CD4-positive, alpha-beta T cell treated with Interleukin-17A for 4 hours (primary cell): Measurements from ENCODE around the gene NCLN.
"Not testable (repeated sequence)": the region's sequence is repeated elsewhere in the genome, so short reads cannot be mapped to it uniquely, and the experiment has no call there.

Experiments
- DNase-seq: peaks from one replicate; pipeline ENCODE4 v3.0.0-alpha.2; 2020; ENCODE audit warnings: mixed read lengths

The NCLN gene

DNA sequence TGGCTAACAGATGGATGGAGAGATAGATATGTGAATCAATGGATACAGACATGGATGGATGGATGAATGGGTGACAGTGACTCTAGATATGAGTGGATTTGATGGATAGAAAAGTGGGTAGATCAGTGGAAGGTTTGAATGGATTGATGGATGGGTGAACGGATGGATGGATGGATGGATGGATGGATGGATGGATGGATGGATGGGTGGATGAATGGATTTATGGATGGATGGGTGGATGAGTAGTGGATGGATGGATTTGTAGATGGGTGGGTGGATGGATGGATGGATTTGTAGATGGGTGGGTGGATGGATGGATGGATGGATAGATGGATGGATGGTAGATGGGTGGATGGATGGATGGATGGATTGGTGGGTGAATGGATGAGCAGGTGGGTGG, 45.6 kb downstream of the NCLN start:
- no peak for DNase-seq

DNA sequence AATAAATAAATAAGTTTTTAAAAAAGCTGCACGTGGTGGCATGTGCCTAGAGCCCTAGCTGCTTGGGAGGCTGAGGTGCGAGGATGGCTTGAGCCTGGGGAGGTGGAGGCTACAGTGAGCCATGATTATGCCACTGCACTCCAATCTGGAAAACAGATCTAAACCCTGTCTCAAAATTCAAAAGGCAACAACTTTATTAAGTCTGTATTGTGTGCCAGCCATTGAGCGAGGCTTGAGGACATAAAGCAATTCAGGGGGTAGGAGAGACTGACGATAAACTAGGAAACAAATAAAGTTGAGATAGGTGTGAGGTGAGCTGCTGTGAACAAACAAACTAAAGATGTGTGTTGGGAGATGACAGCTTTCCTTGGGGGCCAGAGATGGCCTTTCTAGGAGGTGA, 47.4 kb downstream of the NCLN start:
- no peak for DNase-seq

- no peak for DNase-seq
Observed at GRCh38 chr19:3233831-3234230, 48.1 kb downstream of the NCLN start.

DNA sequence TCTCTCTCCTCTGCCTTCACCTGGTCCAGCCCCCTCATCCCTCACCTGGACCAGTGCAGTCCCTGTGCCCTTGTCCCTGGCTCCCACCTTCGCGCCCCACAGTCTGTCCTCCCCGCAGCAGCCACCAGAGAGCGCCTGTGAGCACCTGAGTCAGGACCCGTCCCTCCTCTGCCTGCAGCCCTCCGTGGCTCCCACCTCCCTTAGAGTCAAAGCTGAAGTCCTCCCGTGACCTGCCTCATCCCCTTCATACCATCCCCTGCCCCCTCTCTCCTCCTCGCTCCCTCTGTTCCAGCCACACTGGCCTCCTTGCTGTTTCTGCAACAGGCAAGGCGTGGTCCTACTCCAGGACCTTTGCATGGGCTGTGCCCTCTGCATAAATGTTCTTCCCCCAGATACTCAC, 49.1 kb downstream of the NCLN start:
- no peak for DNase-seq

DNA sequence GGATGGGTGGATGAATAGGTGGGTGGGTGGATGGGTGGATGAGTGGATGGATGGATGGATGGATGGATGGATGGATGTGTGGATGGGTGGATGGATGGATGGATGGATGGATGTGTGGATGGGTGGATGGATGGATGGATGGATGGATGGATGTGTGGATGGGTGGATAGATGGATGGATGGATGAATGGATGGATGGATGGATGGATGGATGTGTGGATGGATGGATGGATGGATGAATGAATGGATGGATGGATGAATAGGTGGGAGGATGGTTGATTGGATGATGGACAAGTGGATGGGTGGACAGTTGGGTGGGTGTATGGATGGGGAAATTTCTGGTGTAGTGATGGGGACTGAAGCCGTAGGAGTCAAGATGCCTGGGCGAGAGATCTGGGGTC, 49.9 kb downstream of the NCLN start:
- DNase-seq: not testable (repeated sequence)

GRCh38 chr19:3236272-3236671, 50.5 kb downstream of the NCLN start:
- no peak for DNase-seq

DNA sequence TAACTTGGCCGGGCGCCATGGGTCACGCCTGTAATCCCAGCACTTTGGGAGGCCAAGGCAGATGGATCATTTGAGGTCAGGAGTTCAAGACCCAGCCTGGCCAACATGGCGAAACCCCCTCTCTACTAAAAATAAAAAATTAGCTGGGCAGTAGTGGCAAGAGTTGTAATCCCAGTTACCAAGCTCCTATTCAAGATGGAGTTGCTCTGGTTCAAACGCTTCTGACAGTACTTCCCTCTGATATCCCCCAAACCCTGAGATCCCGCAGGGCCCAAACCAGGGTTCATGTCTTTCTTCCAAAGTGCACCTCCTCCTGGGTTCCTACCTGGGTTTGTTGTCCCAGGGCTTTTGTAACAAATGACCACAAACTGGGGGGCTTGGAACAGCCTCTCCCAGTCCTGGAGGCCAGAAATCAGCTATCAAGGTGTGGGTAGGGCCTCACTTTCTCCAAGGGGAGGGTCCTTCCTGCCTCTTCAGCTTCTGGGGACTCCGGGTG, 52.4 kb downstream of the NCLN start:
- DNase-seq: no peak

DNA sequence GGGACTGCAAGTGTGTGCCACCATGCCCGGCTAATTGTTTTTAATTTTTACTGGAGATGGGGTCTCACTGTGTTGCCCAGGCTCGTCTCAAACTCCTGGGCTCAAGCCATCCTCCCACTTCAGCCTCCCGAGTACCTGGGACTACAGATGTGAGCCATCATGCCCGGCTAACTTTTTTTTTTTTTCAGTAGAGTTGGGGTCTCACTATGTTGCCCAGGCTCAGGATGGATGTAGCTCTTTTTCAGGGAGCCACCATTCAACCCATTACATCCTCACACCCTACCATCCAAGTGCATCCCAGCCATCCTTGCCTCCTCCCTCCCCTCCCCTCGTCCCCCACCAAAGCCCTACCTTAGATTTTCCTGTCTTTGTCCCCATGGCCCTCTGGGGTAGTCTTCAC, 53.6 kb downstream of the NCLN start:
- no peak for DNase-seq

- peak; percentile 62 for DNase-seq
Observed at GRCh38 chr19:3243819-3244700, 58.3 kb downstream of the NCLN start.

DNA sequence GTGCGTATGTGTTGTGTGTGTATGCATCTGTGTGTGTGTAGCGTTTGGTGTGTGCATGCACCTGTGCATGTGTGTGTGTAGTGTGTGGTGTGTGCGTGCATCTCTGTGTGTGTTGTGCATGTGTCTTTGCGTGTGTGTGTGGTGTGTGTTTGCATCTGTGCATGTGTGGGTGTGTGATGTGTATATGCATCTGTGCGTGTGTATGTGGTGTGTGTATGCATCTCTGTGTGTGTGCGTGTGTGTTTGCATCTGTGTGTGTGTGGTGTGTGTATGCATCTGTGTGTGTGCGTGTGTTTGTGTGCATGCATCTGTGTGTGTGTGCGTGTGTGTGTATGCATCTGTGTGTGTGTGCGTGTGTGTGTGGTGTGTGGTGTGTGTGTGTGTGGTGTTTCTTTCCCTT, 59.3 kb downstream of the NCLN start:
- DNase-seq: no peak

DNA sequence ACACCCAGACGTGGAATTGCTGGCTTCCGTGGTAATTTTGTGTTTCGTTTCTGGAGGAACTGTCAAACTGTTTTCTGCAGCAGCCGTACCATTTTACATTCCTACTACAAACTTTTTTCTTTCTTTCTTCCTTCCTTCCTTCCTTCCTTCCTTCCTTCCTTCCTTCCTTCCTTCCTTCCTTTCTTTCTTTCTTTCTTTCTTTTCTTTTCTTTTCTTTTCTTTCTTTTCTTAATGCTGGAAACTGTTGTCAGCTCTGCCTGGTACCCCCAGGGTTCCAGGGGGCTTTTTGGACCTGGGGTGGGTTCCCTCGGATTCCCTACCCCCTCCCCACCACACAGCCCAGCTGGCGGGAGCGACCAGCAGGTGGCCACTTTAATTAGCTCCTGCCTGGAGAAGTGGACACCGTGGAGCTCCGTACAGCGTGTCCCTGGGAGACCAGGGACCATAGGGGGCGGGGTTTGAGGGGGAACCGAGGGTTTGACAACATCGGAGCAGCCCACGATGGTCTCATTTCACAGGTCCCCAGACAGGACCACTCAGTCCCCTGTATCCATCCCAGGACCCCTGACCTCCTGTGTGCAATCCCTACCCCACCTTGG, 63.1 kb downstream of the NCLN start:
- no peak for DNase-seq

- no peak for DNase-seq
Observed at GRCh38 chr19:3249408-3249807, 63.7 kb downstream of the NCLN start.

GRCh38 chr19:3250675-3251074, 64.9 kb downstream of the NCLN start:
- DNase-seq: peak; percentile 52

GRCh38 chr19:3251229-3251628, 65.5 kb downstream of the NCLN start:
- no peak for DNase-seq

GRCh38 chr19:3252650-3253049, 66.9 kb downstream of the NCLN start:
- DNase-seq: no peak

GRCh38 chr19:3253270-3253669, 67.5 kb downstream of the NCLN start:
- DNase-seq: no peak

GRCh38 chr19:3254520-3254919, 68.8 kb downstream of the NCLN start:
- DNase-seq: no peak

DNA sequence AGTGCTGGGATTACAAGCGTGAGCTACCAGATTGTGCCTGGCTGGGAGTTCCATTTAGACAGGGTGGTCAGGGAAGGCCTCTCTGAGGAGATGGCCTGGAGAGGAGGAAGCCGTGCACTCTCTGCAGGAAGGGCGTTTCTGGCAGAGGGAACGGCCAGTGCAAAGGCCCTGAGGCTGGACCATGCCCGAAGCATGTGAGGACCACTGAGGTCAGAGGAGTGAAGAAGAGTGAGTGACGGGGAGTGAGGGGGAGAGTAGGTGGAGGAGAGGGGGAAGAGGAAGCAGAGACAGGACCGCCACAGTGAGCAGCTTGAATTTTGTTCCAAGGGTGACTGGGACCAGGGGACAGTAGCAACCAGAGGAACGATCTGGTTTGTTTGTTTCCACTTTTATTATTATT, 71.3 kb downstream of the NCLN start:
- no peak for DNase-seq
